Activated T-cell treated with anti-CD3 and anti-CD28 coated beads for 48 hours (primary cell): Measurements from ENCODE around the gene MPST.
"Not testable (repeated sequence)": the region's sequence is repeated elsewhere in the genome, so short reads cannot be mapped to it uniquely, and the experiment has no call there.

Experiments used
- DNase-seq: peaks from one replicate; pipeline ENCODE4 v3.0.0-alpha.2; 2020; ENCODE audit warnings: low read depth

MPST gene

GRCh38 chr22:37060801-37061610, 41.5 kb downstream of the MPST start:
- DNase-seq = peak; percentile 70

GRCh38 chr22:37061611-37062375, 42.3 kb downstream of the MPST start:
- no peak for DNase-seq

GRCh38 chr22:37062376-37062675, 42.8 kb downstream of the MPST start:
- no peak for DNase-seq

DNA sequence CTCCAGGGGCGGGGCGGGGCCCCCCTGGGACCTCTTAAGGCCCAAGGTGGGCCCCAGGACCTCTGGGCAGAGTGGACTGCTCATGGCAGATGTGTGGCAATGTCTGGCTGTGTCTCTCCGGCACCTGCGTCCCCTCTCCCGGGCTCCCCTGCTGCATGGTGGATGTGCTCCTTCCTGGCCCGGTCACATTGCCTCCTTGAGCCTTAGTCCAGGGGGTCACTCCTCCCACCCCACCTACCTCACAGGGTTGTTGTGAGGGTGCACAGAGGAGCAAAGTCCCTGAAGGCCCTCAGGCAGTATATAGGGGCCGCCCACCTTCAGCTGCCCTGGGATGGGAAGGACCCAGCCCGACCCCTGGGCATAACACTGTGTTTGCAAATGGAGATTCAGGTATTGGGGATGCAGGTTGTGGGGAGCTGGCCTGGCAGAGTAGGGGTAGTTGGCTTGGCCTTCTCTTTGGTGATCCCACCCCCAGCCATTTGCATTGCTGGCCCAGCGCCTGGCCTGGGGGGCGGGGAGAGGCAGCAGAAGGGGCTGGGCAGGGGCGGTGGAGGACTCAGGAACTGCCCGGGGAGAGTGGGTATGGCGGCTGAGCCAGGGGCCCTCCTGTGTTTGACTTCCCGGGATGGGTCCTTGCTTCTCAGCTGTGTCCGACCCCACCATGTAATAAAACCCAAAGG, 43.3 kb downstream of the MPST start:
- no peak for DNase-seq

DNA sequence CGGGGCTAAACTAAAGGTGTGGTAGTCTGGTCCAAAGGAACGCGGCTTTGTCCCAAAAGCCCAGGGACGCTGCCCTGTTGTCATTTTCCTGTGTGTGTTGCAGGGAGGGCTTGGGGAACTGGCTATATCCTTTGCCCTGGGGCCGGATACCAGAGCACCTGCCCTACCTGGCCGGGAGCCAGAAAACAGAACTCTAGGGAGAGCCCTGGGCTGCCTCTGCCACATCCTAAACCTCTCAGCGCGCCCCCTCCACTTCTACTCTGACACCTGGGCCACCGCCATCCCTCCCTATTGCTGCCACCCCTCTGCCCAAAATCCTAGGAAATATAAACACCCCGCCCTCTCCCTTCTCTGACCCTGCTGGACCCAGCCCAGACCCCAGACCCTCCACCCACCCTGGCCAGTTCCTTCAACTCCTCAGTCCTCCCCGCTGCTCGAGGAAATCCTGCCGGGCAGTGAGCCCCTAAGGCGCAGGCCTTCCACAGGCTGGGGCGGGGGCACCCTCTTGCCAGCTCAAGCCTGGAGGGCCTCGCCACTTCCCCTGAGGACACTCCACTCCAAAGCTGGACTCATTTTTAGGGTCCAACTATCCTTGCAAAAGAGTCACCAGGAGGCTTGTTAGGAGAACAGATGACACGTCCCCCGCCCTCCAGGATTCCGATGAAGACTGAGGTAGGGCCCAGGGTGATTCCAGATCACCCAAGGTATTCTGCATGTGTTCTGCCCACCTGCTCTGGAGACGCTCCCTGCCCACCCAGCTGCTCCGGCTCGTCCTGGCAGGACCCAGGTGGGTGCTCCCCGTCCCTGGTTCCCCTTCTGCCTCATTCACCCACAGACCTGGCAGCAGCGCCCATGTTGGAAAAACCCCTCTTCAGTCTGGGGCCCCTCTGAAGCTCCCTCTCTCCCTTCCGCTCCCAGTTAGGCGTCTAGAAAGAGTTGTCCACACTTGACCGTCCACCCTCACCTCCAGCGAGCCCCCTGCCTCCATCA, 44.2 kb downstream of the MPST start:
- no peak for DNase-seq

DNA sequence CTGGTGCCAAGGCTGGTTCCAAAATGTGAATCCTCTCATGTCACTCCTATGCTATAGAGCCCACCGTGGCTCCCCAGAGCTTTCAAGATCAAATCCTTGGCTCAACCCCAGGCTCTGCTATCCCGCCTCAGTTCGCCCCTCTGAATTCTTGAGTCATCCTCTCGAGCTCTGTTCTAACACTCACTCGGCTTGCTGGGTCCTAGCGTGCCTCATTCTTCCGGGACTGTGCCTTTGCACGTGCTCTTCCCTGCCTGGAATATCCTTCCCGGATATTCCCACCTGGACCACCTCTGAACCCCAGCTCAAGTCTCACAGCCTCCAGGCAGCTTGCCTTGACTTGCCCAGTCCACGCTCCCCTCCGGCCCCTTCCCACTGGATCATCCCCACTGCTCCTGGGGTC, 45.0 kb downstream of the MPST start:
- no peak for DNase-seq

DNA sequence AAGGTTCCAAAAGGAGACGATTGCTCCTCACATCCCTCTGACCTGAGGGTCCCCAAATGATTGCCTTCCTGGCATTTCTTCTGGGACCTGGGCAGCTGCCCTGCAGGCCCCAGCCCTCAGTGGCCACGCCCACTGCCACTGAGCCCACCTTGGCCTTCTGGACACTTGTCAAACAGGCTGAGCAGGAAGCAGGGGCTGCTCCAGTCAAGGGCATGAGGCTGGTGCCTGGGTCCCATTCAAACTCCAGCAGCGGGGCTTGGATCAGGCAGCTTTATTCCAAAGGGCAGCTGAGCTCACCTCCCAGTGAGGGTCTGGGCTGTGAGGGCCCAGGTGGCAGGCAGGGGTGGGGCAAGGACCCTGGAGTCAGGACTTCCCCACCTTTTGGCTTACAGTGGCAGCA, 45.6 kb downstream of the MPST start:
- no peak for DNase-seq

- no peak for DNase-seq
Observed at GRCh38 chr22:37065961-37066360, 46.4 kb downstream of the MPST start.

GRCh38 chr22:37067428-37067827, 47.9 kb downstream of the MPST start:
- DNase-seq = no peak

GRCh38 chr22:37068859-37069258, 49.3 kb downstream of the MPST start:
- DNase-seq = no peak

- DNase-seq = no peak
Observed at GRCh38 chr22:37069319-37069718, 49.8 kb downstream of the MPST start.

- DNase-seq = no peak
Observed at GRCh38 chr22:37069719-37070118, 50.2 kb downstream of the MPST start.

GRCh38 chr22:37070334-37070733, 50.8 kb downstream of the MPST start:
- DNase-seq = no peak

DNA sequence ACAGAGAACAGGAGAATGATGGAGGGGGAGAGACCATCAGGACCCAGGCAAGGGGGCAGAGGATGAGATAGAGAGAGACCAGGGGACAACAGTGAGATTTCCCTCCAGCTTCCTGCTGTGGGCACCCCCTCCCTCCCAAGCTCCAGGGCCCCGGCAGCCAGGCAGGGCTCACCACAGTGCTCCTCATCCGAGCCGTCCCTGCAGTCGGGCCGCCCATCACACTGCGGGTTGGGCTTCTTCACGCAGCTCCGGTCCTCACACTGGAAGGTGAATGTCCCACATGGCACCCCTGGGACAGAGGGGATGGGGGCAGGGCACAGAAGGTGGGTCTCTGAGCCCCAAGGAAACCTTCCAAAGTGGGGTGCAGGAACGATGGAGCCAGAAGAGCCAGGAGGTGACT, 51.2 kb downstream of the MPST start:
- DNase-seq = no peak

DNA sequence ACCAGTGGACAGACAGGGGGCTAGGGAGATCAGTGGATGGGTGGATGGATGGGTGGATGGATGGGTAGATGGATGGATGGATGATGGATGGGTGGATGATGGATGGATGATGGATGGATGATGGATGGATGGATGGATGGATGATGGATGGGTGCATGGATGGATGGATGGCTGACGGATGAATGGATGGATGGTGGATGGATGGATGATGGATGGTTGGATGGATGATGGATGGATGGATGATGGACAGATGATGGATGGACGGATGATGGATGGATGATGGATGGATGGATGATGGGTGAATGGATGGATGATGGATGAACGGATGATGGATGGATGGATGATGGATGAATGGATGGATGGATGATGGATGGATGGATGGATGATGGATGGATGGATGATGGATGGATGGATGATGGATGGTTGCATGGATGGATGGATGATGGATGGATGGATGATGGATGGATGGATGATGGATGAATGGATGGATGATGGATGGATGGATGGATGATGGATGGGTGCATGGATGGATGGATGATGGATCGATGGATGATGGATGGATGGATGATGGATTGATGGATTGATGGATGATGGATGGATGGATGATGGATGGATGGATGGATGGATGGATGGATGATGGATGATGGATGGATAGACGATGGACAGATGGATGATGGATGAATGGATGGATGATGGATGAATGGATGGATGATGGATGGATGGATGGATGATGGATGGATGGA, 52.5 kb downstream of the MPST start:
- DNase-seq = not testable (repeated sequence)

GRCh38 chr22:37072673-37073072, 53.1 kb downstream of the MPST start:
- no peak for DNase-seq

DNA sequence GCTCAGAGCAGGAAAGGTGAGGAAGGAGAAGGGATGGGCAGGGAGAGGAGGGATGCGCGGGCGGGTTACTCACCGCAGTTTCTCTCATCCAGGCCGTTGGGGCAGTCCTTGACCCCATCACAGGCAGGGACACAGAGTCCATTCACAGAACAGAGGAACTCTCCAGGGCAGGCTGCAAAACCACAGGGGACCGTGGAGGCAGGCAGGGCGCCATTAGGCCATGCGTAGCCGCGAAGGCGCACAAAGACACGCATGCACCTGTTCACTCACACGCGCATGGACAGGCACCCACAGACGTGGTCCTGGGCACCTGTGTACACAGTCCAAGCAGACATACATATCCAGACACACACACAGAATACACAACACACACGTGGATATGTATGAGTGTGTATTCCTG, 55.0 kb downstream of the MPST start:
- no peak for DNase-seq

DNA sequence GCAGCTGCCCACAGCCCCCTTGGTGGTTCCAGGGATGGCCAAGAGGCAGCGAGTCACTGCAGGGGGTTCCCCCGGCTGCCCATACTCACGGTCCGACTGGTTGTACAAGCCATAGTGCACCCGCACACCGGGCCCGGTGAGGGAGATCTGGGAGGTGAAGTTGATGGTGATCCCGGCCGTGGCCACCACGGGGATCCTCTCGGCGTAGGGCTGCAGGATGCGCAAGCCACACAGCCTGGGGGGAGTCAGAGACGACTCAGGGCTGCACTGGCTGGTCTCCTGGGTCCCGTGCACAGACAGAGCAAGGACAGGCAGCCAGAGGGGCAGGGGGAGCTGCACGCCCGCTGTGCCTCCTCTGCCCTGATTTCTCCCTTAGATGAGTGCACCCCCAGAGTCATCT, 55.5 kb downstream of the MPST start:
- DNase-seq = no peak

- DNase-seq = no peak
Observed at GRCh38 chr22:37075822-37076433, 56.4 kb downstream of the MPST start.

DNA sequence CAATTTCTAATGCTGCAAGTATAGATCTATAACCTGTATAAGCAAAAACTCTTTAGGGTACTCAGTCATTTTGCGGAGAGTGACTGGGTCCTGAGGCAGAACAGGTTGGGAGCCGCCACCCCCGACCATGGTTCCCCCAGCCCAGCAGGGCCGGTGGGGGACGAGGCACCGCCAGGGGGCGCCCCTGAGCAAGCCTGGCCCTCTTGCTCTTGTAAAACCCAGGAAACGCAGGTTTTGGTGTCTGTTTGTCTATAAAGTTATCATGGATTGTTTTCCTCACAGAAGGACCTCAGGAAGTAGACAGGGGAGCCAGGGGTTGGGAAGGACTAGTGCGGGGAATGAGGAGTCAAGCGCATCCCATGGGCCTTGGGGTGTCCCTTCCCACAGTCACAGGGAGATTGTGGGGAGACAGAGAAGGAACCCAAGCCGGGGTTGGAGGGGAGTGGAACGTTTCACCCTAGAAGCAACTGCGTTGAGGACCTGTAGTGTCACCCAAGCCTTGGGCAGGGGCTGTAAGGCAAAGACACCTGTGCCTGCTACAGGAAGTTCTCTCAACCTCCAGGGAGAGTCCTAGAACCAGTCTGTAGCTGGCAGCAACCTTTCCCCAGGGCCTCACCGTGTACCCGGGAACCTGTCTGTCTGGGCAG, 58.4 kb downstream of the MPST start:
- DNase-seq = peak; percentile 87
